Amniotic epithelial cell (primary cell): ENCODE results near the gene MOG.
A peak's percentile ranks its signal among the peaks of the same experiment; 100 is the strongest.

Experiments
- DNase-seq: peaks from one replicate; pipeline ENCODE4 v3.0.0-alpha.2; 2010; ENCODE audit warnings: low read depth

MOG gene

DNA sequence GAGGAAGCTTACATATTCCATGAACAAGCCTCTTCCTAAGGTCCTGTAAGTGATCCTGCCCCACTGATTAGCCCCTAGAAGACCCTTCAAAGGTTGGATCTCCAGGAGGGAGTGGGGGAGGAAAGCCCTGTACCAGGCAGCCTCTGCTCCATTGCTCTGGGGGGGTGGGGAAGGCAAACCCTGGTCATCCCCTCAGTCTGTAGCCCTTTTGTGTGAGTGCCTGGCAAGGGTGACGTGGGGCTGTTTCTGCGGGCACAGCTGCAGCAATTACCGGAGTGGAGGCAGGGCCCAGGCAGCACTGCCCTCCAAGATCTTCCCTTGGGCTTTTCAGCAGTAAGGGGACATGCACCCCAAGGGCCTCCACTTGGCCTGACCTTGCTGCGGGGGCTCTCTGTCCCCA, at the start of gene MOG:
TSS of gene MOG (plus strand) at position 295 of the 400 bp plus-strand sequence. CDS start 118 bp downstream, outside the sequence.
- no peak for DNase-seq

DNA sequence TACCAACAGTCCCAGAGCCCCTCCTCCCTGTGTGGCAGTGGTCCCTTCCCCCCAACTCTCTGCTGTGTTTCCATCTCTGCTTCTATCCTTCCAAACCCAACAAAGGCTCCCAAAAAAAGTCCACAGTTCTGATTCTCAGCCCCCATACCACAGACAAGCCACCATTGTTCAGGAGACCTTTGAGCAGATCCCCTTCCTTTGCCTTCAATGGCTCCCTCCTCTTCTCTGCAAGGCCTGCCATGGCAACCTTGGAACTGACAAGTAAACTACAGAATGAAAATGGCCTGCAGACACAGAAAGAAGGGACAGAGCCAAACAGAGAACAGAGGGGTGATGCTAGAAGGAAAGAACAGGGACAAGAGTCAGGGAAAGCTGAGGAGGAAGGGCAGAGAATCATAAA, 48.8 kb upstream of the MOG start:
- DNase-seq, result no peak

DNA sequence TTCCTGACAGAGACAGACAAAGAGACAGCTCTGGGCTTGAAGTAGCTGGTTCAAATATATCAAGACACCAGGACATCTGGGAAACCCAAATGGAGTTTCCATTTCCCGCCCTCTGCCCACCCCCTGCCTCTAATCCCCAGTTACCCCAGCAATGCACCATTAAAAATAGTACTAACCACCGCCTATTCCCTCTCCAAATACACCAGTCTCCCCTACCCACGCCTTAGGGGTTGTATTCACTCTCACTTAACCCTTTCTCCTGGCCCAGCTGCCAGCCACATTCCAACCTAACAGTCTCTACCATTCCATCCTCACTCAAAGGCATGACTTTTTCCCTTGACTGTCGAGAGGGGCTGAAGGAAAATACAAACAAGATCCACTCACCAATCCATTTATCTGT, 46.4 kb upstream of the MOG start:
- no peak for DNase-seq

DNA sequence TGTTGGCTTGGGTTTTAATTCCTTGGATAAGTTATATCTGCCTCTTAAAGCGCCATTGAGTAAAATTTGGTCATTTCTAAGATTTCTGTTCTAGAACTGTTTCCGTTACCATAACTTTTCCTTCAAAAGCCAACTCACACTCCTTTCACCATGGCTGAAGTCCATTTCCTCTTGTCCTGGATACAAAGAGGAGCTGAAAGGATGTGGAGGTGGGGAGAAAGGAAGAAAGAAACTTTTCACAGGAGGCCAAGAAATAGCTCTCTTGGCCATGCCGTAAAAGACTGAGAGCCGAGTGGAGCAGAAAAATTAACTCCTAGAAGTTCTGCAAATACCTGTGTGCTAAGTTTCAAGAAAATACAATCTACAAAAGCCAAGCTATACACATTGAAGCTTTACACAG, 45.5 kb upstream of the MOG start:
- DNase-seq, result no peak

DNA sequence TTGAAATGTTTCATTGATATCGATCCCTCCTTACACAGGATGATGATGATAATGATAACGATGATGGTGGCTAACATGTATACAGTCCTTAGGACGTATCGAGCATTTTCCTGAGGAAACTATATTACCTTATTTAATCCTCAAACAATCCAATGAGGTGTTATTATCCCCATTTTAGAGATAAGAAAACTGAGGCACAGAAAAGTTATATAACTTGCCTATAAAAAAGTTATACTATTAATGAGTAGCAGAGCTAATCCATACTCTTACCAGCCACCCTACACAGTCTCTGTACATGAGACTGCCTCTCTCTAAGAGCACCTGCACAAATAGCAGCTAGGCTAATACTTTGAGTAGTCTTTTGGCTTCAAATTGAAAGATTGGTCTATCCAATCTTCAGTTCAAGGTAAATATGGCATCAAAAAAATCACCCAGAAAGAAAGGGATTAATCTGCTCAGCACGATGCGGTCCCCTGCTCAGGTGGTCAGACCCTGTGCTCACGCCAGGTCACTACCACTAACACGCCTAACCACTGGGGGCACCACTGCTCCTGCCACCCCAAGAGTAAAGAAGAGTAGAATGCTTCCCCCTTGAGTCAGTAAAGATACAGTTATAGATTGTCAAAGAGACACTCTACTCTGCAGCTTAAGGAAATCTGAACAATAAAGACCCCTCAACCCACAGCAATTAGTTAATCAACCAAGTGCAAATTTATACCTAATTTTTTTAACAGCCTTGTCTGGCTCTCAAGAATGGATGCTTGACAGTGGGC, 38.9 kb upstream of the MOG start:
- DNase-seq, result no peak

DNA sequence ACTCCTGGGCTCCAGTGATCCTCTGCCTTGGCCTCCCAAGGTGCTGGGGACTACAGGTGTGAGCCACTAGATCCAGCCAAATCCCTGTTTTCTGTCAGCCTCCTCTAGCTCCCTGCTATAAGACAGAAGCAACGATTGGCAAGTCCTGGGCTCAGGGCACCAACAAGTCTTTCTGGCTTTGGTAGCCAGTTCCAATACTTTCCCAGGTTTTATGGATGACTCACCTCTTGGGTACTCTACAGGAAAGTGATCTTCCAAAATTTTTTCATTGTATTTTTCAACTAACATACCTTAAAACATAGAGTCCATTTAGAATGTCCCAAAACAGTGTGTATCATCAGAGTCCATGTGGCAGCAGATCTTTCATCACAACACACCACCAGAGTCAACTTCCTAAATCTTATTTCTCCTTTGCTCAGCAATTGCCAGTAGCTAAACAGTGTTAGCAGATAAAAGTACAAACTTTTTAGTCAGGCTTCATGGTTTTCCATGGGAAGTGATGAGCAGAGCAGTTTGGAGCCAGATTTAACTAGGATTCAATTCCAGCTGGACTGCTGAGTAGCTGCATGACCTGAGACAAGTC, 37.2 kb upstream of the MOG start:
- no peak for DNase-seq

DNA sequence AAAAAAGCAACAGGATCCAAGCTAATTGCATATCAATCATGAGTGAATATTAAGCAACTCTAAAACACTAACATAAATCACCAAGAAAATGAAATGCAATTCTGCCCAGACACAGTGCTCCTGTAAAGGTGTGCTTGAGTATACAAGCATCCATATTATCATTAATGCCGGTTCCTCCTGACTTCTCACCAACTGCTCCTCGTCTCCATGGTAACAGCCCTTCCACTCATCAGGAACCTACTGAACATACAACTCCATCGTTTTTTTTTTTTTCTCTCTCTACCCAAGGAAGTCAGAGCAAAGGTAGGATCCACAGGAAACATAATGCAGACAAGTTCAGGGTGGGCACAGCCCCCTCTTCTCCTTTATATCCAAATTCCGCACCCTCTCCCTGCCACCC, 36.3 kb upstream of the MOG start:
- no peak for DNase-seq

DNA sequence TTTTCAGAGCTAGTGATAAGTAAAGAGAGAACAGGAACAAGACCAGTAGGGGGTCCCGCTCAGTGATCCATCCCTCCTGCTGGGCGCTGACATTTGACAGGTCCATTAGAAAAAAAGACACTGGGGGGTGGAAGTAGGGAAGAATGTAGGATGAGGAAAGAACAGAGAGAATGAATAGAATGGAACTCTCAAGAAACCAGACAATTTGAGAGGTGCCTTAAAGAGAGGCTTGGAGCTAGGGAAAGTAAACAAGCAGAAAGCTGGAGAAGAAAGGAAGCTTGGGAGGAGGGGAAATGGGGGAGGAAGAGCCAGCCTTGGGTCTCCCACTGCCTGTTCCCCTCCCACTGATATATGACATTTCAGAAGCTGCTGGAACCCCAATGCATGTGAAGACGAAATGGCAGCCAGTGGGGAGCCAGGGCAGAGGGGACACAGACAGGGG, 32.4 kb upstream of the MOG start:
- DNase-seq, result no peak

DNA sequence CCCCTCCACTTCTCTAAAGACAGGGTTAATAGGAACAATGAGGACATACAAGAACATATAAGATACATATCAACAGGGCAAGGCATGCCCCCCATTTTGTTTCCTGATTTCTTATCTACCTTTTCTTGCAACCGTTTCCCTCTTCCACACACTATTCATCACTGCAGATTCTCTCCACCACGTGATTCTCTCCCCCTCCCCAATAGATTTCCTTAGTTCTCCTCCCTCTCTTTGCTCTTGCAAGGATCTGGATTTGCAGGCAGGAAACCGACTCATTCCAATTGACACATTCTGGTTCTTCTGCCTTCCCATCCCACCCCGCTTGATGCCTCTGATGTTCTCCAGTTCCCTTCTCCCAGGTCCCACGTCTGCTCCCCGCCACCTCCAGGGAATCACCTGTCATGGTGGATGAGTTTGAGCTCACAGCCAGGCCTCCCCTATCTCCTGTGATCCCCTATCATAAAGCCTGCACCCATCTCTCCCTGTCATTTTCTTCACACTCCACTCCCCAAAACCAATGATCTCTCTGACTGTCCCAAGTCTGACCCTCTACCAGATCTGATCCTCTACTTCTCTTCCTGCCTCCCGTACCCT, 31.5 kb upstream of the MOG start:
- no peak for DNase-seq

DNA sequence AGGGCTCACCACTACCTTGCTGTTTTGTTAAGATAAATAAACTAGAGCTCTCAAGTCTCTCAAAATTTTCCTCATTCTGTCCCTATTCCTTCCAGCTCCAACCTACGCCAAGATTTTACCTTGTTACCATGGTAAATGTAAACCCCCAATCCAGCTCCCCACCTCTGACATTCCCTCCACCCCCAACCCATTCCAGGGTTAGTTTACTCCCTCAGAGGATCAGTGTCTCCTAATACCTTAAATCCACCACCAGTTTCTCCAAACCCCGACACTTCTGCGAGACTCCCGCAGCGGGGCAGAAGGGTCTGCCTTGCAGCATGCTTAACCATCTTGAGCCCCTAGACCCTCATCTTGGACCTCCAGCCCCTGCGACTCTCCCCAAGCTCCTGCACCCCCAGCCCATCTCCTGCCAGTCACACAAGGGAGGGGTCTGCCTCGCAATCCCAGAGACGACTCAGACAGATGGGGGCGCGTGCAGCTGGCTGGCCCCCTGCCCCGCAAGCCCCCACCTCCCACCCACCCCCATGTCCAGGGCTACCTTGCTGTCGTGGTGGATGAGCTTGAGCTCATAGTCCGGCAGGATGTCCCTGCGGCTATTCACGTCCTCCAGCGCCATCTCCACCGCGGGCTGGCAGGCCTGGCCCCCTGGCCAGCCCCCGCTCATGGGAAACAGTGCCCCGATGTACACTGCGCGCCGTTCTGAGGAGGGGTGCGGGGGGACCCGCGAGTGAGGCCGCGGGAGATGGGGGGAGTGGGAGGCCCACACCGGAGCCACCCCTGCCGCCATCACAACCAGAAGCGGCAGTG, 29.7 kb upstream of the MOG start:
- no peak for DNase-seq

DNA sequence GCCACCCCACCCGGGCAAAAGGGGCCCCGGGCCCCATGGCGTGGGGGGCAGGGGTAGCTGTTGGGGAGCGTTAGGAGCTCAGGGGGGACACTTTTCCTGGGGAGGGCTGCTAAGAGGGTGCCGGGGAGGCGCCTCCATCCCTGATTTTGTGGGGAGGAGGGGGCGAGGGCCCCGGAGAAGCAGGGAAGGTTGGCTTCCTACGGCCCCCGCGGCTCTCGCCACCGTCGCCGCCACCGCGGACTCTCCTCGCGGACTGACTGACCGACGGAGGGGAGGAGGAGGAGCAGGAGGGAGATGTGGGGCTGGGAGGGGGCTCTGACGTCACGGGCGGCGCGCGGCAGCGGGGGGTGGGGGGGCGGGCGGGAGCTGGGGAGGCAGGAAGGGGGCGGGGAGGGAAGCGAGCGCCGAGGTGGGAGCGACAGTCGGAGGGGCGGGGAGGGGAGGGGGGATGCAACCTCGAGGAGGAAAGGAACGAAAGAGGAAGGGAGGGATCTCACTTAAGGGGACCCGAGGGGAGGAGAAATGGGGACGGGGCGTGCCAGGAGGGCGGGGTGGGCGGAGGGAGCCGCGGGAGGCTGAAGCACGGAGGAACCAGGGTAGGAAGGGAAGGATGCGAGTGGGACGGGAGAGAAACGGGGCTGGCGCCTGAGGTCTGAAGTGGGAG, 29.0 kb upstream of the MOG start:
- peak; percentile 75 for DNase-seq

DNA sequence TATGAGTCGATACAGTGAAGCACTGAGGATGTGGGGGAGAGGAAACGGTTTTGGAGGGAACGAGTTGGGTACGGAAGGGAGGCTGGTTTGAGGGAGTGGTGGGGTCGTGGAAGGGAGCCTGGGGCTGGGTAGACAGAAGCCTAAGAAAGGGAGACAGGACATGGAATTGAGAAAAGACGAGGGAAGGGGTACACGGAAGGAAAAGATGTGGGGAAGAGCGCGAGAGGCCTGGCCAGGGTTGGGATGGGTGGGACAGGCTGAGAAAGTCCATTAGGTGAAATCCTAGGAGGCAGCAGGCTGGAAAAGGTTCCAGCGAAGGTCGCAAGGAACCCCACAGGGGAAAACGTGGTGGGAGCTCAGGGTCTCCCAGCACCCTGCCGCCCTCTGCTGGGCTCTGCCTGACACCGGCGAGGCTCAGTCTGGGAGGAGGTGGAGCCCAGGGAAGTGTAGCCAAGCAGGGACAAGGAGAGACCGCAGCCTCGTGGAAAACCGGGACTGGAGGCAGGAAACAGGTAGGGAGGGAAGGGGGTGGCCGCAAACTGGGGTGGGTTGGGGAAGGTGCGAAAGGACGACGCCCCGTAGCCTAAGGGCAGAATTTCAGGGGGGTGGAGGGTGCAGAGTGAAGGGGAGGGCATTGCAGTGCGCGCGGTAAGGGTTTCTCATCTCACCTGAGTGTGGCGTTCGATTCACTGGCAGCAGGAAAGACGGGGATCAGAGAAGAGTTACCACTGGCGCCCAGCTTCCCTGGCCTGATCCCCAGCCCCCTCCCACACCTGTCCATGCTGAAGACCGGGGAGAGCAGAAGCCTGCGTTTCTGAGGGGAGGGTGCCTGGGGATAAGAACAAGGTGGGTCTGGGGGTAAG, 28.2 kb upstream of the MOG start:
- peak; percentile 64 for DNase-seq

DNA sequence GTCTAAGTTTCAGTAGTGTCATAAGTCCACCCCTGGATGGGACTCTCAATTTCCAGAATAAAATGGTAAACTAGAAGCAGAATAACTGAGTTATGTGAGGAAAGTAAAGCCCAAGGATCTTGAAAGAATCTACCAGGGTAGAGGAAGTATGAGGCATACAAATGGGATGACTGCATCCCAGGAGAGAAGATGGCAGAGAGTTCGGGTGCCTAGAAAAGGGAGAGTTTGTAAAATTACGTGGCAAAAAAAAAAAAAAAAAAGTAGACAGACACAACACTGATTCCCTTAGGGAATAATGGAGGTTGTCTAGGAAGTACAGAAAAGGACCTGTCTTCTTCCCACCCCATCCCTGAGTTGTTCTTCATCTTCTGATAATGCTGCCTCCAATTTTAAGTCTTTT, 27.3 kb upstream of the MOG start:
- no peak for DNase-seq

DNA sequence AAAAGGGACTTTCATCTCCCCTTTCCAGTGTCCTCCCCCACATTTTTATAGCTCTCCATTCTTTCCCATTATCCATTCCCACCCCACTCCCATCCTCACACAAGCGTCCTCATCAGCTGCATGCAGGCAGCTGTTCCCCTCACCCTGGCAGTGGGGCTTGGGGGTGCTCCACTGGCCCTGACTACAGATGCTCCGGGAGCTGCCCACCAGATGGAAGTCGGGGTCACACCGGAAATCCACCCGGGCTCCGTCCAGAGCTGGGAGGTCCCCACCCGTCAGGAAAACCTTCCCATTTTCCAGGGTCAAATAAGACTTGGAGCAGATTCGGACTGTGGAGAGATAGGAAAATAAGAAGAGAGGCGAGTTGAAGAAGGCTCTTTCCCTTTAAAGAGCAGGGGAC, 26.6 kb upstream of the MOG start:
- no peak for DNase-seq

DNA sequence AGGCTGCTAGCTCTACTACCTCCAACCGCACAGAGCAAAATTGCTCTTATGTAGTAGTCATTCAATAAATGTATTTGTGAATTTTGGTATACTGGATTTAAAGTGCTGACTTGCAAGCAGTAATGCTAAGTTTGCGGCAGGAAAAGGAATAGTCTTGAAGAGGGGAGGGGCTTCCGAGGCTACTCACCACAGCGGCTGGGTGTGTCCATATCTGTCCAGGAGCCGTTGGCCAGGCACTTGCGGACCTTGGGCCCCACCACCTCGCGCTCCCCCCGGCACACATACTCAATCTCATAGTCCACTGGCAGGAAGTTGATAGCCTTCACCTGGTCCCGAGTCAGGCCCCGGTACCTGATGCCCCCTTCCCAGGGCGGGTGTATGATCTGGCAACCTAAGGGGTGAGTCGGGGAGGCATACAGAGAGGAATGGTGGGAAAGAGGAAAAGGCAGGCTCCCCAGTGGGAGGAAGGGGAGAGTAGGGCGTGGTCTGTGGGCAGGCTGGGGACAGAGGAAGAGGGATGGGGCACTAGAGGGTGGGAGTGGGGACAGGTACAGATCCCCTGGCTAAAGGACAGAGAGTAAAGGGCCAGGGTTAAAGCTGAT, 25.6 kb upstream of the MOG start:
- DNase-seq, result peak; percentile 23

DNA sequence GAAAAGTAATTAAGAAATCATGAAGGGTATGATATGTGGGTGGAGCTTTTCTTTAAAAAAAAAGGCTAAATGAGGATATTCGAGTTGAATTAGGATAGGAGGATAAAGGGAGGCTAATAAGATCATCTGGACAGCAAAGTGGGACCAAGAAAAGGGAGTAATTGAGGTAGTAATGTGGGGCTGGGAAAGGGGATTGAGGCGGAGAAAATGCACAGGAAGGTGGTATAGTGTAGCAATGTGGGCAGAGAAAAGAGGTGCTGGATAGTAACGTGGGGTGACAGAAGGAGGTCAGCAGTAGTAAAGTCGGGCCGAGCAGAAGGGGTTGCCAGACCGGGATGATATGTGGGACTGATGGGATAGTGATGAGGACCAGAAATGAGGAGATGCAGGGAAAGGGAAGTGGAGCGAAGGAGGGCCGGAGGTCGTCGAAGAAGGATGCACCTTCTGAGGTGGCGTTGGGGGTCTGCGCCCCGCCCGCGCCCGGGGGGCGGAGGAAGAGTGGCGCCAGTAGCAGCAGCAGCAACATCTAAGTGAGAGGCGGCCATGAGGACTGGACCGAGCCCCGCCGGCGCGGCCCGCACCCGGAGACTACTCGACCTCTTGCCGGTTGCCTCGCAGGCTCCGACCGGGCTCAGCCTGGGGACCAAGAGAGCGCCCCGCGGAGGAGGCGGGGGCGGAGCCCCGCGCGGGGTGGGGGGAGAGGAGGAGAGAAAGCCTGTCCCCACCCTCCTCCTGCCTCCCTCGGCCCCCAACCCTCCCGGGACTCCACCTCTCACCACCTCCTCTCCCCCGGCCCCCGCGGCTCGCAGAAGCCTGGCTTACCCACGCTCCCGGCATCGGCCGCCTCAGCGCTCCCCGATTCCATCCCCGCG, 24.8 kb upstream of the MOG start:
- DNase-seq, result peak; percentile 61

DNA sequence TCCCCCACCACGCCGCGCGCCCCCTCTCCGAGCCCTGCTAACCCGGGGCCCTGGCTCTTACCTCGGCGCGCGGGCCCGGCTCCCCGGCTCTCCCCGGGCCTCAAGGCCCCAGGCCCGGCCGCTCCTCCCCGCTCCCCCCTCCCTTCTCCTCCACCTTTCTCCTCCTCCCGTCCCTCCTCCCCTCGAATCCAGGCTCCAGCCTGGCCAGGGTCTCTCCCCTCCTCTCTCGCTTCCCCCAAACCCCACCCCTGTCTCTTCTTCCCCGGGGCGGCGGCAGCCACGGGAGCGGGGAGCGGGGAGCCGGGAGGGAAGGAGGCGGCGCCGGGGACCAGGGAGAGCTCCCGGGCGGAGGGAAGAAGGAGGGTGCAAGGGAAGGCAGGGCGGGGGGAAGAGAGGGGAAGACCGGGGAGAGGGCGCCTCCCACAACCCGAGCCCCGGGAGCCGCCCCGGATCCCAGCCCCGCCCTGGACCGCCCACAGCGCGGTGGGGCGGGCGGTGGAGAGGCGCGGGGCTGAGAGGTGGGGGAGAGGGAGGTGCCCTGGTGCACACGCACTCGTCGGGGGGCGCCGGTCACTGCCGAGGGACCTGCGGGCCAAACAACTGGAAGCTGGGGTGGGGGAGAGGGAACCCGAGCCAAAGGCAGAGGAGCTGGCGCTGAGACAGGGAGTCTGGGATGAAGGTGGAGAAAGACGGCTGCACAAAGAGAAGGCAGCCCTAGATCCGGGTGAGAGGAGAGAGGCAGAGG, 23.9 kb upstream of the MOG start, which contains the start of gene GABBR1:
TSS of gene GABBR1 (minus strand) at position 395 of the 745 bp plus-strand sequence. CDS start 798 bp downstream, outside the sequence.
- peak; percentile 83 for DNase-seq

DNA sequence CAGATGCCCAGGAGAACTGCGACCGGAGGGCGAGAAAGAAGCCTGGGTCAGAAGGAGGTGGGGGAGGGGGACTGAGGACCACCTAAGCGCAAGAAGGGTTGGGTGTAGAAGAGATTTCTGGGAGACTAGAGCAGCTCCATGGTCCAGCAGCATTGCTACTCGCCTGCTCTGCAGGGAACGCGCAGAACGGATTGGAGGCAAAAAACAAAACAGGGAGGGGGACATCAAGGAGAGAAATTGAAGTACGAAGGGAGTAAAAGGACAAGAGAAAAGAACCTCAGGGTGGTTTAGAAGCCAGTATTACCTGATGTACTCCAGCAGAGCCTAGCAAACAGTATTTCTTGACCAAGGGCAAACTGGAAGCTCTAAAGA, 23.4 kb upstream of the MOG start:
- DNase-seq, result peak; percentile 6

DNA sequence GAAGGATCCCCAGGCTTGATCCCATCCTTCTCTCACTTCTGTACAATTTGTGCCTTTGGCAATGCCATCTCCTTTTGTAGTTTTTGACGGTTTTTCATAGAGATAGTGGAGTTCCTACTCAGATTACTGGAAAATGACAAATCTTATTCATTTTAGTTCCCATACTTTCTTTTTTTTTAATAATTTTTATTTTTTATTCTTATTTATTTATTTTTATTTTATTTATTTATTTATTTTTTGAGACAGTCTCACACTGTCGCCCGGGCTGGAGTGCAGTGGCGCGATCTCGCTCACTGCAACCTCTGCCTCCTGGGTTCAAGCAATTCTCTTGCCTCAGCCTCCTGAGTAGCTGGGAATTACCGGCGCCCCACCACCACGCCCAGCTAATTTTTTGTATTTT, 19.6 kb upstream of the MOG start:
- no peak for DNase-seq
